UCSD-AML1 (cell line): ENCODE results near the gene KDELR1.
A peak's percentile ranks its signal among the peaks of the same experiment; 100 is the strongest.
"Not testable (repeated sequence)": the region's sequence is repeated elsewhere in the genome, so short reads cannot be mapped to it uniquely, and the experiment has no call there.

ENCODE experiments used
- DNase-seq: peaks from one replicate; lab custom pipeline; 2025; ENCODE audit not compliant: unreplicated experiment; lab: John Stamatoyannopoulos, UW

The KDELR1 gene

DNA sequence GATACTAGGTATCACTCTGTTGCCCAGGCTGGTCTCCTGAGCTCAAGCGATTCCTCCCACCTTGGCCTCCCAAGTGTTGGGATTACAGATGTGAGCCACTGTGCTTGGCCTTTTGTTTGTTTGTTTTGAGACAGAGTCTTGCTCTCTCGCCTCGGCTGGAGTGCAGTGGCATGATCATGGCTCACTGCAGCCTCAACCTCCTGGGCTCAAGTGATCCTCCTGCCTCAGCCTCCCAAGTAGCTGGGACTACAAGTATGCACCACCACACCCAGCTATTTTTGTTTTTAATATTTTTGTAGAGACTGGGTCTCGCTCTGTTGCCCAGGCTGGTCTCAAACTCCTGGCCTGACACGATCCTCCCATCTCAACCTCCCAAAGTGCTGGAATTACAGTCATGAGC lies 19.6 kb downstream of the KDELR1 start:
- not testable (repeated sequence) for DNase-seq

DNA sequence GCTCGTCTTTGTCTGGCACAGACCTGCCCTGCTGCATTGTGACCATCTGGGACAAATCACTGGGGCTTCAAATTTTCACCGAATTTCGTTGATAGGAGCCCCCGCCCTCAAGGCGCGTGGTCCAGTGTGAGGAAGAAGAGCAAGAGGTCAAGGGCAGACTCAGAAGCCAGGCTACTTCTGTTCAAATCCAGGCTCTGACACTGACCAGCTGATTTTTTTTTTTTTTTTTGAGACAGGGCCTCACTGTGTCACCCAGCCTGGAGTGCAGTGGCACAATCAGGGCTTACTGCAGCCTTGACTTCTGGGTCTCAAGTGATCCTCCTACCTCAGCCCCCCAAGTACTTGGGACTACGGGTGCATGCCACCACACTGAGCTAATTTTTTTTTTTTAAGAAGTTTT lies 20.0 kb downstream of the KDELR1 start:
- no peak for DNase-seq

DNA sequence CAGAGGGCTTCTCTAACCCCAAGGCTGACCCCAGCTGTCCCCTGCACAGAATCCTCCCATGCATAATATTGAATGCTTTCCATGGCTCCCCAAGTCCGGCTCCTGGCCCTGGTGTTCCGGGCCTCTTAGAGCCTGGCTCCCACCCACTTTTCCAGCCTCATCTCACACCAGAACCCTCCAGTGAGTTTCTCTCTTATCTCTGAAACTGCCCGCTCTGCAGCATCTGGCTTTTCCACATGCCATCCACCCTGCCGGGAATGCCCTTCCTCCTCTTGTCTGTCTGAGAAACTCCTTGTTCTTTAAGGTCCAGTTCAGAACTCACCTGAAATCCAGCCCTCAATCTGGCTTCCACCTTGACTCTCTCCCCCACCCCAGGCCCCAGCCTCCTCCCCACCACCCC lies 20.4 kb downstream of the KDELR1 start:
- no peak for DNase-seq

DNA sequence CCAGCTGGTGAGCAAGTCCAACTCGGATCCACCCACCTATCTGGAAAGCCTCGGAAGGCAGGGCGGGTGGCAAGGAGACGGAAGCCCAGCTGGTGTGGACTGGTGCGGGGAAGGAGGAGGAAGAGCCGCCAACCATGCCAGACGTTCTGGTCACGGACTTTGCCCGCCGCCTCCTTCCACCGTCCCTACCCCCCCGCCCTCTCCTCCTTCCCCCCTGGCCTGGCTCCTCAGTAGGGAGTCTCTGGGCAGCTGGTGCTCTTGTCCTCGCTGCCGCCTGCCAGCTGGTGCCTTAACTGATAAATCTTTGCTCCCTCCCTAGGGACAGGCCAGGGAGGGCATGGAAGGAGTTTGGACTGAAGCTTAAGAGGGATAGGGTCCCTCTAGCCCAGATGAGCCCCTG lies 22.4 kb downstream of the KDELR1 start:
- DNase-seq: no peak

DNA sequence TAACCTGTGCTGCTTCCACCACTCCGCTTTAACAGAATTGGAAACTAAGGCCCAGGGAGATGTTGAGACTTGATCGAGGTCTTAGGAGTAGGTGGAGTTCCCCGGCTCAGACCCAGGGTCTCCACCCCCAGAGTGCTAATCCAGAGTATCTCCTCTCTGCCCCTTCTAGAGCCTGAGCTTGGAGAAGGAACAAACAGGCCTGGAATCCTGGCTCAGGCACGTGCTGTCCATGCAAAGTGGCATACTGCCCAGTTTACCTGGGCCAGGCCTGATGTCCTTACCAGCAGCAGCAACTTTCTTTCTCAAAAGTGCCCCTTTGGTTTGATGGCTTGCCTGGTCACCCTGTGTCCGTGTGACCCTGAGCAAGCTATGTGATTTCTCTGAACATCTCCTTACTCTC lies 23.5 kb downstream of the KDELR1 start:
- no peak for DNase-seq

DNA sequence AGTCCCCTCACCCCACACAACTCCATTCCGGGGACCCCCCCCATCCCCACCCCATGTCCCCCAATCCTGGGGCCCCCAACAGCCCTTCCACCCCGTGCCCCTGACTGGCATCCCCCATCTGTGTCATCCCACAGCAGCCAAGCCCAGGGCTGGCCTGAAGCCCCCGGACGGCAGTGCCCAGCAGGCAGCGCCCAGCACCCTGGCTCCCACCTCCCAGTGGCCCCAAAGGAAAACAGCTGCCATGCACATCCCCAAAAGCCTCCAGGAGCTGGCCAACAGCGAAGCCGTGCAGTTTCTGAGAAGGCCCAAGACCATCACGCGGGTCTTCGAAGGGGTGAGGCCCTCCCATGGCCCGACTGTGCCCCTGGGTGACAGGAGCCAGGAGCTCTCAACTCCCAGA lies 25.7 kb downstream of the KDELR1 start:
- no peak for DNase-seq

DNA sequence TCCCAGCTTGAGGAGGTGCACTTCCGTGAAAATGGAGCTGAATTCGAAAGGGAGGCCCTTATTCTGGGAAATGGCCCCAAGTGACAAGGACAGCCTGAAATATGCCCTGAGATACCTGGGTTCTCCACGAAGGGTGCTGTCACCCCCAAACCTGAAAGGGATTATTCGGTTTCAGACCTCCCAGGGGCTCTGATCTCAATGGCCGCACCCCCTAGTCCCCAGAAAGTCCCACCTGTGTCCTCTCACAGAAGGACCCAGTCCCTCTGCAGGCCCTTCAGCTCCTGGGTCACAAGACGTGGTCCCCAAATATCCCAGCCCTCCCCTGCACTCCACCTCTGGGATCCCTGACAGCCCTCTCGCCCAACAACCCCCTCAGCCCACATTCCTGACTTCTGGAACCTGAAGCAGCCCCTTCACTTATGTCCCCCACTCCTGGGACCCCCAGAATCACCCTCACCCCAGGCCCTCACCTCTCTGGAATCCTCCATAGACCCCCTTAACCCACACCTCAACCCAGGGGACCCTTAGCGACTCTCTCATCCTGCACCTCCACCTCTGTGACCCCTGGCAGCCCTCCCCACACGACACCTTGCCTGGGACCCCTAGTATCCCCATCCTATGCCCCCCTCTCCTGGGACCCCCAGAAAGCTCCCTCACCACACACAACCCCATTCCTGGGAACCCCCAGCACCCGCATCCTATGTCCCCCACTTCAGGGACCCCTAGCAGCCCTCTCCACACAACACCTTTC lies 26.6 kb downstream of the KDELR1 start:
- DNase-seq: no peak

DNA sequence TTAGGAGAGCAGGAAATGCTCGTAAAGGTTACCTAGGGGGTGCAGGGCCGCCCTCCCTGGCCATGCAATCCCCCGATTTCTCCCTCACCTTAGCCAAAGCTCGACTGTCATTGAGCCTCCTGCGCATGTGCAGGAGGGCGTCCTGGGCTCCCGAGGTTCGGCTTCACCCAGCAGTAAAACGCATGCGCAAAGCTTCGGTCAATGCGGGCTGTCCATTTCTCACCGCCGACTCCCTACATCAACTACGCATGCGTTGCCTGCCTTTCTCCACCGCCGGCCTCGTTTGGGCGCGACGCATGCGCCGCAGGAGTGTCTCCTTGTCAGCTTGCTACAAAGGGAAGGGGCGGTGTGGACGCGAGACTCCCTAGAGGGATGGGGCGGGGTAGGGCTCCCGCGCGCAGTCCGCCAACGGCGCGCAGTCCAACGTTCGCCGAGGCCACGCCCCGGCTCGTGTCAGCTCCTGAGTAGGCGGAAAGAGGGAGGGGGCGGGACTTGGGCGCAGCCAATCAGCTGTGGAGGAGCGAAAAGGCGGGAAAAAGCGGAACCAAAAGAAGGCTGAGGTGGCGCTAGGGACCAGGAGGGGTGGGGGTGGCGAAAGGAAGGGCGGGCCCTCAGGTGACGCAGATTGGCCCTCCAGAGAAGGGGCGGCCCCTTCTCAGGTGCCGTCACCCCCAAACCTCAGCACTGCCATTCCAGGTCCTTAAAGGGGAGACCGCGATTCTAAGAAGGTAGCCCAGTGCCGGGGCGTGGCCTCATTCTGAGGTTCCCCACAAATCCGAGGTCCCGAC lies 27.3 kb downstream of the KDELR1 start, which contains the start of the genes SYNGR4 and TMEM143:
Gene SYNGR4 (plus strand): TSS at position 558 of the 788 bp plus-strand sequence. CDS start 1,476 bp downstream, outside the sequence.
Gene TMEM143 (minus strand): TSS at position 131 of the 788 bp plus-strand sequence. CDS start 20 bp downstream, at position 111.
- peak; percentile 100 for DNase-seq

DNA sequence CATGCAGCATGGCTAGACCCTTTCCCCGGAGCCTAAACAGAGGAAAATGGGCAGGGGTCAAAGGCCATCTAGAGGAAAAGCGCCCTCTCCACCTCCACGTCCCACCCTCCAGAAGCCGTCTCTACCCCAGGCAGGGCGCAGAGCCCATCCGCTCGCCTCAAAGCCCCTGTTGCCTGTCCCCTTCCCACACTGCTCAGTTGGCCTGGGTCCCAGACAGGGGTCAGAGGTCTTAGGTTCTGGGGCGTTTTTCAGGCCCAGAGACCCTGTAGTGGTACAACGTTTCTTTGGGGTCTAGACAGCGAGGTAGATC lies 27.9 kb downstream of the KDELR1 start:
- DNase-seq: no peak

DNA sequence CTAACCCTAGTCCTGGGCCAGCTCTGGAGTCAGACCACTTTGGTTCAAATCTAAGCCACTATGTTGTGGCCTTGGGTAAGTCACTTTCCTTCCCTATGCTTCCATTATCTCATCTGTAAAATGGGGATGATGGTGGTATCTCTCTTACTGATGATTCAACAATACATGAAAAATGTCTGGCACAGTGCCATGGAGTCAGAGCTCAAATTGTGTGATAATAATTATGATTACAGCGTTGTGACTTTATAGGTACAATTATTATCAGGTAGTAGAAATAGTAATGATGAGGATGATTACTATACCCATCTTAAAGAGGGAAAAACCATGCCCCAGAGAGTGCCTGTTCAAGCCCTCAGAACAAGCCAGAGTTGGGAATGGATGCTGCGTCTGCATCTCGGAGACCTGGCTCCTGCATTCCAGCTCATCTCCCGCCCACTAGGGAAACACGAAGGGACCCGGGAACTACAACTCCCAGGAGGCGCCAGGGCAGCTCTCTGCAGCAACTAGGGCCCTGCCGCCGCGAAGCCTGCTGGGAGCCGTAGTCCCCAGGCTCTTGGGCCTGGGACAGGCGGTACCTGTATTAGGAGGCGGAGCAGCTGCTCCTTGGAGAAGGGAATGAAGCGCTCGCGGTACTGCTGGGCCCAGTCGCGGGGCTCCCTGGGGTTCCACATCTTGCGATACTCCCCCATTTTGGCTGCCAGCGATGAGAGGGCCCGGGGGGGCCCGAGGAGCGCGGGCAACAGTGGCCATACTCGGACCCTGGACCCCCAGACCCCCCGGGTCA lies 28.4 kb downstream of the KDELR1 start:
- peak; percentile 91 for DNase-seq

DNA sequence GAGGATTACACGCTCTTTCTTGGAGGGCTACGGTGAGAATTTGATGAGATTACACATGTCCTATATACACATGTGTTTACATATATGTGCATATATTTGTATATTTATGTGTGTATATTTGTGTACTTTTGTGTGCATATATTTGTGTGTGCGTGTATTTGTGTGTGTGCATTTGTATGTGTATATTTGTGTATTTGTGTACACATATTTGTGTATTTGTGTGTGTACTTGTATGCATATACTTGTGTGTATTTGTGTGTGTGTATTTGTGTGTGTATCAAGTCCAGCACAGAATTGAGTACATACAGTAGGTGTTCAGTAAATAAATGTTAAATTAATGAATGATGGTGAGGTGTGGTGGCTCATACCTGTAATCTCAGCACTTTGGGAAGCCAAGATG lies 29.4 kb downstream of the KDELR1 start:
- DNase-seq: no peak

DNA sequence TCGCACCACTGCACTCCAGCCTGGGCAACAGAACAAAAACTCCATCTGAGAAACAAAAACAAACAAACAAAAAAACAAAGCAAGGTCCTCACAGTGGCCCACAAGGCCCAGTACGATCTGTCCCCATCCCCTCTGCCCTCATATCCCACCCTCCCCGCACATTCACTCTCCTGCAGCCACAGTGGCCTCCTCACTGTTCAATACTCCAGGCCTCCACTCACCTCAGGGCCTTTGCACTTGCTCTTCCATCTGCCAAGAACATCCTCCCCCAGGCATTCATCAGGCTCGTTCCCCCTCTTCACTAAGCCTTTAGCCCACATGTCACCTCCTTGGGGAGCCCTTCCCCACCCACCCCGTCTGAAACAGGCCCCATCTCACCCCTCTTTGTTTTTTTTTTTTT lies 32.2 kb downstream of the KDELR1 start:
- DNase-seq: no peak

DNA sequence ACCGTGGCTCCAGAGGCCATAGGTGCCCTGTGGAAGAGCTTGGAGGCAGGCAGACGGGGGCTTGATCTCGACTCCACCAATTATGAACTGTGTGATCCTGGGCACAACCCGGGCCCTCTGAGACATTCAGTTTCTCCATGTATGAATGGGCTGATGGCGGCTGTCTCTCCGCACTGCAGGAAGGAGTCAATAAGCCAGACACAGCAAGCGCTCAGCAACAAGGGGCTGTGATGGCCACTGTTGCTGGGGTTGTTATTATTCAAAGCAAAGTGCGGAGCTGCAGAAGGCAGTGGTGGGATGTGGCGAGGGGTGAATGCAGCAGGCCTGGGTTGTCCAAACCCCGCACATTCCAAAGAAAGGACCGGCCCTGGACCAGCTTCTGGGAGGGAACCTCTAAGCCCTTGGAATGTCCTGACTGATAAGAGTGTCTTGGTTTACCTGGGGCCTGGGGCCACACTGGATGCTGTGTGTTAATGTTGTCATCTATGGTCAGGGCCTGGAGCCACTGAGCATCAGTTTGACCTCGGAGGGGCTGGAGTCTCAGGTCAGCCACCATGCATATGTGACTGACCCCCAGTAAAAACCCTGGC lies 35.9 kb downstream of the KDELR1 start:
- DNase-seq: no peak

DNA sequence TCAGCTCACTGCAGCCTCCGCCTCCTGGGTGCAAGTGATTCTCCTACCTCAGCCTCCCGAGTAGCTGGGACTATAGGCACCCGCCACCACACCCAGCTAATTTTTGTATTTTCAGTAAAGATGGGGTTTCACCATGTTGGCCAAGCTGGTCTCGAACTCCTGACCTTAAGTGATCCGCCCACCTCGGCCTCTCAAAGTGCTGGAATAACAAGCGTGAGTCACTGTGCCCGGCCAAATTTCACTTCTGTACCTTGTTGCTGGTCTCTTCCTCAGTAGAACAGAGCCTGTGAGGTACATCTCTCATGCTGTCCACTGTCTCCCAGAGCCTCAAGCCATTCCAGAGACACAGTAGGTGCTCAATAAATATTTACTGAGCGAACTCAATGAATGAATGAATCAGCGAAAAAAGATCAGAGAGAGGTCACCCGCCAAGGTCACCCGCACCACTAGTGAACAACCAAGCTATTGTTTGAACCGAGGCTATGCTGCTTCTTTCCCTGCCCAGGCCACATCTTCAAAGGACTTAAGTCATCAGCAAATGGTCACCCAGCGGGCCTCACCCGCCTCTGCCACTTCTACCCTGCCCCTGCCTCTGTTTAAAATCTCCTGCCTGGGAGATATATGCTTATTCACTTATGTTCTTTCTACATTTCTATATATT lies 36.9 kb downstream of the KDELR1 start:
- DNase-seq: no peak

DNA sequence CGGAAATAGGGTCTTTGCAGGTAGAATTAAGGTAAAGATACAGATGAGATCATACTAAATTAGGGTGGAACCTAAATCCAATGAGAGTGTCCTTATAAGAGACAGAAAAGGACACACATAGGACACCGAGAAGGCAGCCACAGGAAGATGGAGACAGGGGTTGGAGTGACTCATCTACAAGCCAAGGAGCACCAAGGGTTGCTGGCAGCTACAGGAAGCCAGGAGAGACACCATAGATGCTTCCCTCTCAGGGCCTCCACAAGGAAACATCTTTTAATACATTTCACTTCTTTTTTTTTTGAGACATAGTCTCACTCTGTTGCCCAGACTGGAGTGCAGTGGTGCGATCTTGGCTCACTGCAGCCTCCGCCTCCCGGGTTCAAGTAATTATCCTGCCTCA lies 37.7 kb downstream of the KDELR1 start:
- DNase-seq: no peak

DNA sequence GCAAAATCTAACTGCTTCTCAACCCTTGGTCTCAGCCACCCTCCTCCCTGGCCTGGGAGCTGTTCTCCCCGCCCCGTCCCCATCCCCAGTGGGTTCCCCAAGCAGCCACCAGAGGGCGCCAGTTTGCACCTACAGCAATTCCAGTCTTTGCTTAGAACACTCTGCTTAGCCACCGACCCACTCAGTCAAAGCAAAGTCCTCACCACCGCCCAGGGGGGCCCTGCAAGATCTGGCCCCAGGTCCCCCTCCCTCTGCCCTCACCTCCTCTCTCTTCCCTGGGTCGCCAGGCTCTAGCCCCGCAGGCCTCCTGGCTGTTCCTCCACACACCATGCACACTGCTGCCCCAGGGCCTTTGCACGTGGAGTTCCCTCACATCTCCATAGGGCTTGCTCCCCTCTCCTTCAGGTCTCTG lies 40.0 kb downstream of the KDELR1 start:
- peak; percentile 75 for DNase-seq

DNA sequence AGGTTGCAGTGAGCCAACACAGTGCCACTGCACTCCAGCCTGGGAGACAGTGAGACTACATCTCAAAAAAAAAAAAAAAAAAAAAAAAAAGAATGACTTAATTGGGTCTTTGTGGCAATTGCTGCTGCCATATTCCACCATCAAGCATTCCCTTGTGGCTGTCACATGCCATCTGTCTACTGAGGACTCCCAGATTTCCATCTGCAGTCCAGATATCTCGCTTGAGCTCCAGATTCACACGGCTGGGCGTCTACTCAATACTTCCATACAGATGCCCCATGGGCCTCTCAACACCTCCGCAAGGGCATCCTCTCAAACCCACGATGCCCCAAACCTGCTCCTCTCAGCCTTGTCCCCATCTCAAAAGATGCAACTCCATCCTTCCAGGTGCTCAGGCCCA lies 40.5 kb downstream of the KDELR1 start:
- DNase-seq: no peak

DNA sequence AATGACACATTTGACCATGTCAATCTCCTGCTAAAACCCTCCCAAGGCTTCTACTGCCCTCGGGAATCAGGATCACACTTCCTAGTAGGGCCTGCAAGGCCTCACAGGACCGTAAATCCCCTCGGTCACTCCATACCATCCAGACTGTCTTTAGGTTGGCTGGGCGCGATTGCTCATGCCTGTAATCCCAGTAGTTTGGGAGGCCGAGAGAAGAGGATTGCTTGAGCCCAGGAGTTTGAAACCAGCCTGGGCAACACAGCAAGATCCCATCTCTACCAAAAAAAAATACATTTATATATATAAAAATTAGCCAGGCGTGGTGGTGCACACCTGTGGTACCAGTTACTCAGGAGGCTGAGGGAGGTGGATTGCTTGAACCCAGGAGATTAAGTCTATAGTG lies 42.6 kb downstream of the KDELR1 start:
- DNase-seq: no peak

DNA sequence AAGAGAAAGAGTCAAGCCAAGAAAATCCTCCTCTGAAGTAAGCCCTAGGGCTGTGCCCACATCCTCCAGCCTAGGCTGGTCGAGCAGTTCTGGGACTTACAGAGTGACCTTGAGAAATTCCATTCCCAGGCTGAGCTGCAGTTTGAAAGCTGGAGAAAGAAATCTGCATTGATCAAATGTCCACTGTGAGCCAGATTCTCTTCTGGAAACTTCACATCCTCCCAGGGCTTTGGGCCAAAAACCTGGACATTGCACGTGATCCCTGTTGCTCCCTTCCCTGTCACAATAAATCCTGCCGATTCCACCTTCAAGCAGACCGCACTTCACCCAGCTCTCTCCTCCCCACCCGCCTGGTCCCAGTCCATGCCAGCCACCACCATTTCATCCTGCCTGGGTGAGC lies 43.3 kb downstream of the KDELR1 start:
- no peak for DNase-seq

DNA sequence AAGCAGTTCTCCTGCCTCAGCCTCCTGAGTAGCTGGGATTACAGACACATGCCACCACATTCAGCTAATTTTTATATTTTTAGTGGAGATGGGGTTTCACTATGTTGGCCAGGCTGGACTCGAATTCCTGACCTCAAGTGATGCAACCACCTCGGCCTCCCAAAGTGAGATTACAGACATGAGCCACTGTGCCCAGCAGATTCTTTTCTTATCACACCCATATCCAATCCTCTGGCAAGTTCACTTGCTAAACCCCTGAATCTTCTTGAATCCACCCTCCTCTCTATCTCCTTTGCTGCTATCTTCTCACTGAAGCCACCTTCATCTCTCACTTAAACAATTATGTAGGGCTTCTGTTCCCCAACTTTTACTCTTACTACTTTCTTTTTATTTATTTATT lies 45.2 kb downstream of the KDELR1 start:
- no peak for DNase-seq

DNA sequence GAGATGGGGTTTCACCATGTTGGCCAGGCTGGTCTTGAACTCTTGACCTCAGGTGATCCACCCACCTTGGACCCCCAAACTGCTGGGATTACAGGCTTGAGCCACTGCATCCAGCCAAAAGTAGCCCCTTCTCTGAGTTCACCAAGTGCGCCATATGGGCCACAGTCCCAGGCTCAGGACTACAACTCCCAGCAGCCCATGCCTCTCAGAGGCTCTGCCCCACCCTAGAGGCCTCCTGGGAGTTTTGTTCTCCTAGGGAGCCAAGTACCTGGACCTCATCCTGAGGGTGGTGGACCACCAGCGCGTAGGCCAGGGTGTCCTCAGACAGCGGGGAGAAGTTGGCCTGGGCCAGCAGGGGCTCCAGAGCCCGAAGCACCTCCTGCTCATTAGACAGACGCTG lies 46.5 kb downstream of the KDELR1 start:
- DNase-seq: no peak
